H9 (cell line): Measurements from ENCODE around the gene SLC35E3. TPM values are rescaled to one million over a fixed set of nuclear protein-coding genes. Genes with fewer than 3 reads are reported as not detected.

Experiments
- DNase-seq: peaks from one replicate; pipeline ENCODE4 v3.0.0-alpha.2; 2017
- H2AFZ ChIP-seq: one replicate; pipeline ENCODE4 v1.6.1; 2013; ENCODE audit warnings: mild to moderate bottlenecking, low read length, control low read depth, moderate library complexity
- H2AK5ac ChIP-seq: 2 replicates; pipeline ENCODE4 v1.6.1; 2013; ENCODE audit warnings: low read length, control low read depth, mixed read lengths; ENCODE audit not compliant: insufficient read length
- H2BK120ac ChIP-seq: one replicate; pipeline ENCODE4 v1.6.1; 2013; ENCODE audit warnings: low read depth, mild to moderate bottlenecking, low read length, control low read depth, inconsistent platforms; ENCODE audit not compliant: poor library complexity, severe bottlenecking
- H2BK12ac ChIP-seq: 2 replicates; pipeline ENCODE4 v1.6.1; 2013; ENCODE audit warnings: low read length, control low read depth, mixed read lengths, low read depth; ENCODE audit not compliant: insufficient read length
- H2BK15ac ChIP-seq: 2 replicates; pipeline ENCODE4 v1.6.1; 2013; ENCODE audit warnings: low read depth, low read length, control low read depth
- H2BK20ac ChIP-seq: one replicate; pipeline ENCODE4 v1.6.1; 2013; ENCODE audit warnings: low read depth, mild to moderate bottlenecking, low read length, control low read depth, inconsistent platforms; ENCODE audit not compliant: poor library complexity, severe bottlenecking
- H2BK5ac ChIP-seq: 2 replicates; pipeline ENCODE4 v1.6.1; 2013; ENCODE audit warnings: low read length, control low read depth, mixed read lengths; ENCODE audit not compliant: insufficient read length
- H3K14ac ChIP-seq: 2 replicates; pipeline ENCODE4 v1.6.1; 2013; ENCODE audit warnings: low read length, control low read depth; ENCODE audit not compliant: insufficient read depth
- H3K18ac ChIP-seq: 2 replicates; pipeline ENCODE4 v1.6.1; 2013; ENCODE audit warnings: low read depth, mild to moderate bottlenecking, mixed read lengths, low read length, control low read depth; ENCODE audit not compliant: insufficient read length
- H3K23ac ChIP-seq: 2 replicates; pipeline ENCODE4 v1.6.1; 2013; ENCODE audit warnings: low read length, control low read depth, mixed read lengths, low read depth; ENCODE audit not compliant: insufficient read length
- H3K23me2 ChIP-seq: 2 replicates; pipeline ENCODE4 v1.6.1; 2013; ENCODE audit warnings: low read depth, mild to moderate bottlenecking, mixed read lengths, low read length, control low read depth; ENCODE audit not compliant: insufficient read length, poor library complexity, severe bottlenecking
- H3K27ac ChIP-seq: 2 replicates; pipeline ENCODE4 v1.5.1; 2013; ENCODE audit warnings: low read length, control low read depth, mixed read lengths, low read depth; ENCODE audit not compliant: insufficient read length
- H3K27me3 ChIP-seq: 2 replicates; pipeline ENCODE4 v1.6.1; 2013; ENCODE audit warnings: low read length, control low read depth, inconsistent platforms; ENCODE audit not compliant: insufficient read depth
- H3K4ac ChIP-seq: 2 replicates; pipeline ENCODE4 v1.6.1; 2013; ENCODE audit warnings: low read depth, mild to moderate bottlenecking, control low read depth, inconsistent platforms, low read length, moderate library complexity
- H3K4me1 ChIP-seq: 2 replicates; pipeline ENCODE4 v1.6.1; 2013; ENCODE audit warnings: low read length, control low read depth, inconsistent platforms; ENCODE audit not compliant: insufficient read depth
- H3K4me2 ChIP-seq: 2 replicates; pipeline ENCODE4 v1.6.1; 2013; ENCODE audit warnings: low read length, control low read depth, mixed read lengths; ENCODE audit not compliant: insufficient read length, insufficient read depth
- H3K56ac ChIP-seq: 2 replicates; pipeline ENCODE4 v1.6.1; 2013; ENCODE audit warnings: low read depth, mild to moderate bottlenecking, mixed read lengths, low read length, control low read depth; ENCODE audit not compliant: insufficient read length
- H3K79me1 ChIP-seq: 2 replicates; pipeline ENCODE4 v1.6.1; 2013; ENCODE audit warnings: low read depth, mild to moderate bottlenecking, moderate library complexity, low read length, control low read depth, inconsistent platforms; ENCODE audit not compliant: insufficient read depth, poor library complexity, severe bottlenecking
- H3K79me2 ChIP-seq: 2 replicates; pipeline ENCODE4 v1.6.1; 2013; ENCODE audit warnings: low read length, control low read depth, inconsistent platforms; ENCODE audit not compliant: insufficient read depth
- H3K9ac ChIP-seq: 2 replicates; pipeline ENCODE4 v1.6.1; 2013; ENCODE audit warnings: low read length, control low read depth, mixed read lengths; ENCODE audit not compliant: insufficient read length; ENCODE audit errors: extremely low read depth
- H3K9me3 ChIP-seq: one replicate; pipeline ENCODE4 v1.6.1; 2013; ENCODE audit warnings: low read depth, low read length, inconsistent platforms; ENCODE audit not compliant: control insufficient read depth
- H3T11ph ChIP-seq: one replicate; pipeline ENCODE4 v1.6.1; 2013; ENCODE audit warnings: mild to moderate bottlenecking, low read length, control low read depth, inconsistent platforms
- H4K20me1 ChIP-seq: one replicate; pipeline ENCODE4 v1.6.1; 2013; ENCODE audit not compliant: control insufficient read depth, insufficient read length, insufficient read depth
- H4K5ac ChIP-seq: 2 replicates; pipeline ENCODE4 v1.6.1; 2013; ENCODE audit warnings: low read depth, mild to moderate bottlenecking, mixed read lengths, low read length, control low read depth; ENCODE audit not compliant: insufficient read length
- H4K8ac ChIP-seq: replicated peaks from 2 replicates; pipeline ENCODE4 v1.6.1; 2013; ENCODE audit warnings: low read length, control low read depth, mixed read lengths, low read depth; ENCODE audit not compliant: insufficient read length
- H4K91ac ChIP-seq: 2 replicates; pipeline ENCODE4 v1.6.1; 2013; ENCODE audit warnings: low read depth, mild to moderate bottlenecking, moderate library complexity, mixed read lengths, low read length, control low read depth; ENCODE audit not compliant: insufficient read length
- H3K27ac Mint-ChIP-seq, 3 experiments: 2 replicates in 2 of 3; 3 replicates in 1 of 3; pipeline ENCODE4 v1.8.0; 2020 to 2021; ENCODE audit warnings: mixed read lengths in 3 of 3, mild to moderate bottlenecking in 1 of 3, moderate library complexity in 1 of 3
- H3K27me3 Mint-ChIP-seq: 2 replicates; pipeline ENCODE4 v1.8.0; 2021; ENCODE audit warnings: low read depth, mild to moderate bottlenecking, moderate library complexity, mixed read lengths
- H3K36me3 Mint-ChIP-seq, 3 experiments: 2 replicates in 2 of 3; 3 replicates in 1 of 3; pipeline ENCODE4 v1.8.0; 2020 to 2021; ENCODE audit warnings: low read depth in 3 of 3, mixed read lengths in 3 of 3; ENCODE audit not compliant: insufficient read depth in 1 of 3
- H3K4me1 Mint-ChIP-seq, 2 experiments: 2 replicates each; pipeline ENCODE4 v1.8.0; 2020; ENCODE audit warnings: mixed read lengths in 2 of 2
- H3K4me3 Mint-ChIP-seq, 2 experiments: 2 replicates in 1 of 2; 3 replicates in 1 of 2; pipeline ENCODE4 v1.8.0; 2020 to 2021; ENCODE audit warnings: mild to moderate bottlenecking in 2 of 2, mixed read lengths in 2 of 2, moderate library complexity in 1 of 2
- H3K9me3 Mint-ChIP-seq, 2 experiments: 2 replicates in 1 of 2; 3 replicates in 1 of 2; pipeline ENCODE4 v1.8.0; 2020; ENCODE audit warnings: mild to moderate bottlenecking in 2 of 2, mixed read lengths in 2 of 2, moderate library complexity in 1 of 2
- CTCF ChIP-seq: fragments of 200-600 bp; sonication (generic); conservative IDR thresholded peaks from 3 replicates; pipeline ENCODE4 v1.8.0; 2021; ENCODE audit warnings: antibody characterized with exemption, mild to moderate bottlenecking
- WGBS: extraction: QIAGEN DNeasy Blood & Tissue Kit; methylation state at CpG from one replicate; pipeline ENCODE4 v1.1.7; 2013; ENCODE audit warnings: missing lambda C conversion rate, low lambda C conversion rate, mixed read lengths; ENCODE audit not compliant: insufficient read length; ENCODE audit errors: extremely low coverage; 5-methylcytosine and 5-hydroxymethylcytosine counted together
- total RNA-seq: library from RNA; stranded (reverse); gene quantifications from 2 replicates; pipeline ENCODE4 v1.2.1, GENCODE V29; 2021

Gene SLC35E3
- total RNA-seq, 1 experiment from 2014 or later, result 17.9 TPM

DNA sequence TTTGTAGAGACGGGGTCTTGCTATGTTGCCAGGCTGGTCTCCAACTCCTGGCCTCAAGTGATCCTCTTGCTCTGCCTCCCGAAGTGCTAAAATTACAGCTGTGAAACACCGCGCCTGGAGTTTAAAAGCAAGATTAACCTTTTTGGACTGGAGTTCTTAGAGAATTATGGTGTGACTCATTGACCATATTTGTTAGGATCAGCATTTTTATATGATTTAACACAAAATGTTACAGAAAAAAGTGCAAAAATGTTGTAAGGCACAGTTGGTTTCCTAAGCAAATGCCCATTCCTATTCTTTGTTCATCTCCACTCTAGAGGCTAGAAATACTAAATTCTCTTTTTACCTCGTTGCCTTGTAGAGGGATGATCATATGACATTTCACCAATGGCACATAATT lies 27.6 kb downstream of the SLC35E3 start:
- Histone ChIP-seq H2BK20ac (no peak overlapping the region), H3K4ac (no peak overlapping the region)
- H3K36me3 Mint-ChIP-seq, result no peaks in the 10 kb centered on the region; a peak in 1 of 7 replicates

More for the DNA sequence above, 27.6 kb downstream of the SLC35E3 start:
- H3K79me1 ChIP-seq, result no peaks in the 10 kb centered on the region
- no peak overlapping the region for H3T11ph ChIP-seq
- H3K4me1 Mint-ChIP-seq, result no peaks in the 10 kb centered on the region
- H3K27me3 Mint-ChIP-seq, result no peaks in the 10 kb centered on the region
- H4K20me1 ChIP-seq, result no peaks in the 10 kb centered on the region
- H3K4me1 ChIP-seq, result no peaks in the 10 kb centered on the region
- no peak overlapping the region for H3K9ac ChIP-seq
- no peaks in the 10 kb centered on the region for H3K9me3 ChIP-seq
- no peak overlapping the region for H3K4me3 Mint-ChIP-seq
- TF ChIP-seq CTCF, result no peak
- no peak overlapping the region for H2BK5ac ChIP-seq
- no peak overlapping the region for H2AK5ac ChIP-seq
- H3K79me2 ChIP-seq, result no peaks in the 10 kb centered on the region
- no peak overlapping the region for H2BK15ac ChIP-seq
- H2BK120ac ChIP-seq, result no peak overlapping the region
- H2BK12ac ChIP-seq, result no peak overlapping the region
- no peaks in the 10 kb centered on the region for H3K23me2 ChIP-seq
- no CpG with 5 or more reads among the region's 5 CpGs for WGBS
- no peak overlapping the region for H3K27ac ChIP-seq
- H3K9me3 Mint-ChIP-seq, result no peaks in the 10 kb centered on the region
- no peak overlapping the region for H3K14ac ChIP-seq
- H4K8ac ChIP-seq, result no peak overlapping the region
- H3K23ac ChIP-seq, result no peak overlapping the region
- no peaks in the 10 kb centered on the region for H3K27me3 ChIP-seq
- H3K27ac Mint-ChIP-seq, result no peak overlapping the region
- no peak overlapping the region for H4K91ac ChIP-seq
- no peak overlapping the region for H2AFZ ChIP-seq
- H4K5ac ChIP-seq, result no peak overlapping the region
- no peak overlapping the region for H3K18ac ChIP-seq
- DNase-seq, result no peak
- H3K56ac ChIP-seq, result no peak overlapping the region
- H3K4me2 ChIP-seq, result no peak overlapping the region
